HG03060 (cell line): ENCODE results near the gene BAZ1A.
"Not testable (repeated sequence)": the region's sequence is repeated elsewhere in the genome, so short reads cannot be mapped to it uniquely, and the experiment has no call there.

Source experiments
- ATAC-seq: cut with Tn5 transposase; IDR thresholded peaks from one replicate; pipeline ENCODE4 v1.9.1; 2021; ENCODE audit warnings: low read depth, moderate number of reproducible peaks; ENCODE audit not compliant: unreplicated experiment

BAZ1A gene

GRCh38 chr14:34792598-34792997, 82.6 kb downstream of the BAZ1A start:
- ATAC-seq, result no peak

GRCh38 chr14:34785223-34786006, 89.7 kb downstream of the BAZ1A start:
- peak; percentile 50 for ATAC-seq

GRCh38 chr14:34782031-34782430, 93.1 kb downstream of the BAZ1A start:
- ATAC-seq, result no peak

GRCh38 chr14:34781242-34781641, 93.9 kb downstream of the BAZ1A start:
- no peak for ATAC-seq

- ATAC-seq, result no peak
Observed at GRCh38 chr14:34780646-34781045, 94.5 kb downstream of the BAZ1A start.

- ATAC-seq, result no peak
Observed at GRCh38 chr14:34778744-34779143, 96.4 kb downstream of the BAZ1A start.

- ATAC-seq, result no peak
Observed at GRCh38 chr14:34776611-34777010, 98.5 kb downstream of the BAZ1A start.

- ATAC-seq, result no peak
Observed at GRCh38 chr14:34775922-34776321, 99.2 kb downstream of the BAZ1A start.

GRCh38 chr14:34775342-34775741, 99.8 kb downstream of the BAZ1A start:
- no peak for ATAC-seq

GRCh38 chr14:34770901-34771300, 104.3 kb downstream of the BAZ1A start:
- no peak for ATAC-seq

- no peak for ATAC-seq
Observed at GRCh38 chr14:34766606-34767005, 108.6 kb downstream of the BAZ1A start.

GRCh38 chr14:34766060-34766459, 109.1 kb downstream of the BAZ1A start:
- ATAC-seq, result no peak

- no peak for ATAC-seq
Observed at GRCh38 chr14:34755215-34755614, 119.9 kb downstream of the BAZ1A start.

GRCh38 chr14:34754687-34755086, 120.5 kb downstream of the BAZ1A start:
- ATAC-seq, result no peak

- ATAC-seq, result no peak
Observed at GRCh38 chr14:34750670-34751069, 124.5 kb downstream of the BAZ1A start.

GRCh38 chr14:34750233-34750632, 124.9 kb downstream of the BAZ1A start:
- ATAC-seq, result no peak

- no peak for ATAC-seq
Observed at GRCh38 chr14:34749408-34749807, 125.8 kb downstream of the BAZ1A start.

GRCh38 chr14:34742270-34743115, 132.7 kb downstream of the BAZ1A start:
- no peak for ATAC-seq

- ATAC-seq, result no peak
Observed at GRCh38 chr14:34741840-34742239, 133.3 kb downstream of the BAZ1A start.

- ATAC-seq, result not testable (repeated sequence)
Observed at GRCh38 chr14:34740139-34740538, 135.0 kb downstream of the BAZ1A start.

- ATAC-seq, result not testable (repeated sequence)
Observed at GRCh38 chr14:34737079-34737478, 138.1 kb downstream of the BAZ1A start.

- ATAC-seq, result no peak
Observed at GRCh38 chr14:34733245-34733644, 141.9 kb downstream of the BAZ1A start.
